Measurements from ENCODE around the gene CEACAM4. TPM values are rescaled to one million over a fixed set of nuclear protein-coding genes. Genes with fewer than 3 reads are reported as not detected.
A peak's percentile ranks its signal among the peaks of the same experiment; 100 is the strongest.

The CEACAM4 gene
- polyA plus RNA-seq, 1 donor (not counting 4 experiments of a cell fraction or from before 2014, with no cell fraction given), result not detected

DNA sequence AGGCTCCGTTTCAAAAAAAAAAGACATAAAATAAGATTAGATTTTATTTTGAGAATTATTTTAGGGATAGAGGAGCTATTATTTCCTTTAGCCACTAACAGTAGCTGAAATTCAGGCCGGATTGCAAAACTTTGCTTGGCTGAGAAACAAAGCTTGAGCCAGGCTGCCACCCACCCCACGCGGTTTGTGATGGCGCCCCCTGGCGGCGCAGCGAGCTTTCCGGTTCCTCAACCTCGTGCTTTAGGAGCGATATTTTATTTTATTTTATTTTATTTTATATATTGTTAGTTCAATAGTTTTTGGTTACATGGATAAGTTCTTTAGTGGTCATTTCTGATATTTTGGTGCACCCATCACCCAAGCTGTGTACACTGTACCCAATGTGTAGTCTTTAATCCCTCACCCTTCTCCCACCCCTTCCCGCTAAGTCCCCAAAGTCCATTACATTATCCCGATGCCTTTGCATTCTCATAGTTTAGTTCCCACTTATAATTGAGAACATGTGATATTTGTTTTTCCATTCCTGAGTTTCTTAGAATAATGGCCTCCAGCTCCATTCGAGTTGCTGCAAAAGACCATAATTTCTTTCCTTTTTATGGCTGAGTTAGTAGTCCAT is 19.8 kb upstream of the CEACAM4 start:
- H2AFZ ChIP-seq (ENCODE audit: control insufficient read depth, low read length), result no peak overlapping the region
- no peaks in the 10 kb centered on the region for H3K4me1 ChIP-seq (ENCODE audit: control insufficient read depth, extremely low read depth, insufficient read depth, low read length)
- no peaks in the 10 kb centered on the region for H3K9me1 ChIP-seq (ENCODE audit: control insufficient read depth, extremely low read depth, insufficient read depth, low read length)
- no peak overlapping the region for H3K9ac ChIP-seq (ENCODE audit: control insufficient read depth, extremely low read depth, insufficient read depth, low read length)
- H3K27me3 ChIP-seq (ENCODE audit: control insufficient read depth, extremely low read depth, insufficient read depth, low read length), result no peaks in the 10 kb centered on the region
- dilution Hi-C loops (cut with MboI; ENCODE audit: extremely low pct_ligation_motif_present, low sequenced_read_pairs), result no loop called here
- no peaks in the 10 kb centered on the region for H3K36me3 ChIP-seq (ENCODE audit: control insufficient read depth in 2 of 2, extremely low read depth in 1 of 2, insufficient read depth in 2 of 2, low read length in 2 of 2)
- FAIRE-seq (no peak), DNase-seq (ENCODE audit: low read depth, low spot score) (no peak)
- no peak overlapping the region for H3K27ac ChIP-seq (ENCODE audit: control insufficient read depth, insufficient read depth, low read length)
- H3K9me3 ChIP-seq (ENCODE audit: control insufficient read depth, low read depth, low read length), result no peaks in the 10 kb centered on the region
- no peak overlapping the region for H3K4me2 ChIP-seq (ENCODE audit: control insufficient read depth, extremely low read depth, insufficient read depth, low read depth, low read length)
- H4K20me1 ChIP-seq (ENCODE audit: control insufficient read depth, extremely low read depth, insufficient read depth, low read length), result no peaks in the 10 kb centered on the region
- H3K4me3 ChIP-seq (ENCODE audit: control insufficient read depth in 2 of 3, extremely low read depth in 1 of 3, insufficient read depth in 2 of 3, low read depth in 1 of 3, low read length in 3 of 3), result no peak overlapping the region
- H3K79me2 ChIP-seq (ENCODE audit: control insufficient read depth, insufficient read depth, low read length), result no peaks in the 10 kb centered on the region
- TF ChIP-seq EZH2 (IDR thresholded peaks at IDR 0.05; ENCODE audit: low read length) (no peak), CTCF (optimal IDR thresholded peaks at IDR 0.05 in 1 of 3, IDR thresholded peaks at IDR 0.05 in 1 of 3, conservative IDR thresholded peaks at IDR 0.05 in 1 of 3; ENCODE audit: extremely low read depth in 1 of 3, insufficient read depth in 2 of 3, low read length in 3 of 3) (peak; percentile 27 to 50 (median 29))

DNA sequence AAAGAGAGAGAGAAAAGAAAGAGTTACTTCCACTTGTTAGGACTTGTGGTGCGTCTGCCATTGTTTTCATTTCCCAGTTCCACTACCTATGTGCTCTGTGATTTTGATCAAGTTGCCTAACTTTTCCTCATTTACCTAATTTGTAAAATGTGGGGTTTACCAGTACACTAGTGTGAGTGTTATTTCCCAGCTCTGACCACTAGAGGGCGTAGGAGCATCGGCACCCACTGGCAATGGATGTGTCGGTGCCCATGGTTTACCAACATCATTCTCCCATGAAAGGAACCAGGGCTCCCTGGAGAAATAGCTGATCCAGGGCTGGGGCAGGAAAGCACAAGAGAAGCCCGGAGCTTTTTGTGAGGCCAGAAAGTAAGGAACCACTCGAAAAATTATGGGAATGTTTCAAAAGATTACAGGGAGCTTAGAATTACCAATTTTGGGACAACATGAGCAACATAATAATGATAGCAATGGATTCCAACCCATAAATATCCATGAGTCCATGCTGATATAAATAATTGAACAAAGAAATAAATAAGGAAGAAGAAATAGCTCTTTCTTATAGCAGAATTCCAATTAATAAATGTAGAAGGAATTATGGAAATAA is 15.1 kb upstream of the CEACAM4 start:
- Histone ChIP-seq H3K4me3 (ENCODE audit: control insufficient read depth in 2 of 3, extremely low read depth in 1 of 3, insufficient read depth in 2 of 3, low read depth in 1 of 3, low read length in 3 of 3) (no peak overlapping the region), H3K9ac (ENCODE audit: control insufficient read depth, extremely low read depth, insufficient read depth, low read length) (no peak overlapping the region), H3K79me2 (ENCODE audit: control insufficient read depth, insufficient read depth, low read length) (no peaks in the 10 kb centered on the region), H3K36me3 (ENCODE audit: control insufficient read depth in 2 of 2, extremely low read depth in 1 of 2, insufficient read depth in 2 of 2, low read length in 2 of 2) (no peaks in the 10 kb centered on the region), H3K27me3 (ENCODE audit: control insufficient read depth, extremely low read depth, insufficient read depth, low read length) (no peaks in the 10 kb centered on the region), H4K20me1 (ENCODE audit: control insufficient read depth, extremely low read depth, insufficient read depth, low read length) (peaks cover 5% of the 10 kb centered on the region), H3K9me1 (ENCODE audit: control insufficient read depth, extremely low read depth, insufficient read depth, low read length) (no peaks in the 10 kb centered on the region), H3K9me3 (ENCODE audit: control insufficient read depth, low read depth, low read length) (no peaks in the 10 kb centered on the region), H3K4me2 (ENCODE audit: control insufficient read depth, extremely low read depth, insufficient read depth, low read depth, low read length) (no peak overlapping the region), H3K27ac (ENCODE audit: control insufficient read depth, insufficient read depth, low read length) (no peak overlapping the region), H2AFZ (ENCODE audit: control insufficient read depth, low read length) (no peak overlapping the region), H3K4me1 (ENCODE audit: control insufficient read depth, extremely low read depth, insufficient read depth, low read length) (no peaks in the 10 kb centered on the region)
- dilution Hi-C loops (cut with MboI; ENCODE audit: extremely low pct_ligation_motif_present, low sequenced_read_pairs), result no loop called here
- TF ChIP-seq EZH2 (IDR thresholded peaks at IDR 0.05; ENCODE audit: low read length), result no peak
- peak; percentile 86 to 95 (median 91) for TF ChIP-seq CTCF (optimal IDR thresholded peaks at IDR 0.05 in 1 of 3, IDR thresholded peaks at IDR 0.05 in 1 of 3, conservative IDR thresholded peaks at IDR 0.05 in 1 of 3; ENCODE audit: extremely low read depth in 1 of 3, insufficient read depth in 2 of 3, low read length in 3 of 3)
- no peak for DNase-seq (ENCODE audit: low read depth, low spot score)
- FAIRE-seq, result peak; percentile 85

Measured in keratinocyte (primary cell).